ENCODE data around the gene NLGN1. TPM values are rescaled to one million over a fixed set of nuclear protein-coding genes. Genes with fewer than 3 reads are reported as not detected.

The NLGN1 gene
- total RNA-seq, 3 donors from 2014 or later = 4.4 to 12.3 (median 6.9) TPM

DNA sequence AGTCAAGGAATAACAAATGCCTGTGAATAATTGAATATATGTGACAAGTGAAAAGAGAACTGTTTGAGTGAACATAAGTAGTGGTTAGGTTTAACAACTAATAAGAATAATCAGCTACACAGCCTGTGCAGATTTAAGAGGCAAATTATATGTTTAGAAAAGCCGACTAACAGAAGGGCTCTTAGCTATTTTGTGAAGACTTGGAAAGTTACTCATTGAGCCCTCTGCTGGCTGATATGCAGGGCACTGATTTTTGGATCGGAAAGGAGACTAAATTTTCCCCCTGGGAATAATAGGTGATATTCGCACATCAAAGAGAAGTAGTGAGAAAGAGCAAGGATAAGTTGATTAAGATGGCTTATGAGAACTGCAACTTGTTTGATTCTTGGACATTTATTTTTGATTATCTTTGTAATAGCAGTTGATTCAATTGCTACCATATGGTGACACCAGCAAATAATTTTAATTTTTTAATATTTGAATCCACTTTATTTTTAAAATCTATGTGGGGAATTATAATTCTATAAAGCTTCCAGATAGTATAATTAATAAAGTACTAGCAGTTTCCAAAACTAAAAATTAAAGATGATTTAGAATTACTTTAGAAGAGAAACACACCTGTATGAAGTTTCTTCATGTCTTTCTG, 156.2 kb downstream of the NLGN1 start:
- Histone ChIP-seq H3K4me3 (no peak overlapping the region), H3K36me3 (no peaks in the 10 kb centered on the region), H3K9me3 (no peaks in the 10 kb centered on the region), H3K27me3 (no peaks in the 10 kb centered on the region), H3K27ac (no peak overlapping the region), H3K4me1 (no peaks in the 10 kb centered on the region)
- intact Hi-C loops (cut with DNase I; ENCODE audit: low total_unique reads) = no loop called here
- no peak for DNase-seq (ENCODE audit: low spot score in 2 of 2)
- TF ChIP-seq POLR2AphosphoS5 (IDR thresholded peaks at IDR 0.05) = no peak
- TF ChIP-seq, protein P1, sequence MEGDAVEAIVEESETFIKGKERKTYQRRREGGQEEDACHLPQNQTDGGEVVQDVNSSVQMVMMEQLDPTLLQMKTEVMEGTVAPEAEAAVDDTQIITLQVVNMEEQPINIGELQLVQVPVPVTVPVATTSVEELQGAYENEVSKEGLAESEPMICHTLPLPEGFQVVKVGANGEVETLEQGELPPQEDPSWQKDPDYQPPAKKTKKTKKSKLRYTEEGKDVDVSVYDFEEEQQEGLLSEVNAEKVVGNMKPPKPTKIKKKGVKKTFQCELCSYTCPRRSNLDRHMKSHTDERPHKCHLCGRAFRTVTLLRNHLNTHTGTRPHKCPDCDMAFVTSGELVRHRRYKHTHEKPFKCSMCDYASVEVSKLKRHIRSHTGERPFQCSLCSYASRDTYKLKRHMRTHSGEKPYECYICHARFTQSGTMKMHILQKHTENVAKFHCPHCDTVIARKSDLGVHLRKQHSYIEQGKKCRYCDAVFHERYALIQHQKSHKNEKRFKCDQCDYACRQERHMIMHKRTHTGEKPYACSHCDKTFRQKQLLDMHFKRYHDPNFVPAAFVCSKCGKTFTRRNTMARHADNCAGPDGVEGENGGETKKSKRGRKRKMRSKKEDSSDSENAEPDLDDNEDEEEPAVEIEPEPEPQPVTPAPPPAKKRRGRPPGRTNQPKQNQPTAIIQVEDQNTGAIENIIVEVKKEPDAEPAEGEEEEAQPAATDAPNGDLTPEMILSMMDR (IDR thresholded peaks at IDR 0.05) = peak; percentile 9 to 44 (median 39)

GRCh38 chr3:173556546-173556945, 159.0 kb downstream of the NLGN1 start:
- Histone ChIP-seq H3K36me3 (no peaks in the 10 kb centered on the region), H3K27ac (no peak overlapping the region), H3K27me3 (no peaks in the 10 kb centered on the region), H3K4me3 (no peak overlapping the region), H3K9me3 (no peaks in the 10 kb centered on the region), H3K4me1 (no peaks in the 10 kb centered on the region)
- no peak for TF ChIP-seq POLR2AphosphoS5 (IDR thresholded peaks at IDR 0.05)
- TF ChIP-seq, protein P1 (IDR thresholded peaks at IDR 0.05) = no peak
- no peak for TF ChIP-seq POLR2A (IDR thresholded peaks at IDR 0.05)
- intact Hi-C loops (cut with DNase I; ENCODE audit: low total_unique reads) = no loop called here
- DNase-seq (ENCODE audit: low spot score in 2 of 2) = no peak

- no peak overlapping the region for H3K27ac ChIP-seq
- no peak overlapping the region for H3K4me3 ChIP-seq
- no peak for DNase-seq (ENCODE audit: low spot score in 2 of 2)
- H3K9me3 ChIP-seq = no peaks in the 10 kb centered on the region
- no peaks in the 10 kb centered on the region for H3K4me1 ChIP-seq
- TF ChIP-seq POLR2A (IDR thresholded peaks at IDR 0.05) = no peak
- intact Hi-C loops (cut with DNase I; ENCODE audit: low total_unique reads) = no loop called here
- peaks cover 5% of the 10 kb centered on the region for H3K36me3 ChIP-seq
- no peaks in the 10 kb centered on the region for H3K27me3 ChIP-seq
Measured at GRCh38 chr3:173567997-173568396, 170.5 kb downstream of the NLGN1 start.

- TF ChIP-seq, protein P1 (IDR thresholded peaks at IDR 0.05) = no peak
- TF ChIP-seq POLR2A (IDR thresholded peaks at IDR 0.05) (no peak), POLR2AphosphoS5 (IDR thresholded peaks at IDR 0.05) (no peak)
- intact Hi-C loops (cut with DNase I; ENCODE audit: low total_unique reads) = no loop called here
Measured at GRCh38 chr3:173568623-173569022, 171.1 kb downstream of the NLGN1 start.

GRCh38 chr3:173583496-173583895, 186.0 kb downstream of the NLGN1 start:
- H3K36me3 ChIP-seq = no peaks in the 10 kb centered on the region
- TF ChIP-seq POLR2AphosphoS5 (IDR thresholded peaks at IDR 0.05) (no peak), POLR2A (IDR thresholded peaks at IDR 0.05) (no peak)
- TF ChIP-seq, protein P1 (IDR thresholded peaks at IDR 0.05) = no peak
- no peaks in the 10 kb centered on the region for H3K27me3 ChIP-seq
- intact Hi-C loops (cut with DNase I; ENCODE audit: low total_unique reads) = no loop called here
- no peak for DNase-seq (ENCODE audit: low spot score in 2 of 2)
- H3K9me3 ChIP-seq = no peaks in the 10 kb centered on the region
- H3K27ac ChIP-seq = no peak overlapping the region
- H3K4me3 ChIP-seq = no peak overlapping the region
- H3K4me1 ChIP-seq = no peaks in the 10 kb centered on the region

More at GRCh38 chr3:173568623-173569022, 171.1 kb downstream of the NLGN1 start:
- Histone ChIP-seq H3K9me3 (no peaks in the 10 kb centered on the region), H3K4me3 (no peak overlapping the region), H3K36me3 (peaks cover 5% of the 10 kb centered on the region), H3K27ac (no peak overlapping the region), H3K27me3 (no peaks in the 10 kb centered on the region), H3K4me1 (no peaks in the 10 kb centered on the region)
- no peak for DNase-seq (ENCODE audit: low spot score in 2 of 2)
